NCI-H146 treated with DMSO at 0.1 percent for 48 hours (cell line): Measurements from ENCODE around the gene PSD.

Experiments used
- DNase-seq: peaks from one replicate; lab custom pipeline; 2025; ENCODE audit not compliant: unreplicated experiment; lab: John Stamatoyannopoulos, UW

The PSD gene

GRCh38 chr10:102420714-102421506 is 2.3 kb upstream of the PSD start, which contains the start of gene FBXL15:
TSS of gene FBXL15 (plus strand) at chr10:102420836. CDS start at chr10:102421130, 294 bp downstream.
- peak; percentile 95 for DNase-seq

GRCh38 chr10:102420181-102420713 is 1.7 kb upstream of the PSD start:
- DNase-seq, result no peak

GRCh38 chr10:102419269-102420180 is 940 bp upstream of the PSD start:
- DNase-seq, result peak; percentile 81

GRCh38 chr10:102416695-102417094 is 1.9 kb downstream of the PSD start:
- DNase-seq, result no peak

- DNase-seq, result no peak
Measured at GRCh38 chr10:102416283-102416682, 2.3 kb downstream of the PSD start.

- DNase-seq, result no peak
Measured at GRCh38 chr10:102414749-102415148, 3.8 kb downstream of the PSD start.

- no peak for DNase-seq
Measured at GRCh38 chr10:102413806-102414561, 4.6 kb downstream of the PSD start.

GRCh38 chr10:102413053-102413705 is 5.4 kb downstream of the PSD start:
- peak; percentile 73 for DNase-seq

GRCh38 chr10:102412293-102412692 is 6.3 kb downstream of the PSD start:
- DNase-seq, result no peak

- DNase-seq, result no peak
Measured at GRCh38 chr10:102411341-102412255, 7.0 kb downstream of the PSD start.

- no peak for DNase-seq
Measured at GRCh38 chr10:102410429-102411073, 8.0 kb downstream of the PSD start.

- no peak for DNase-seq
Measured at GRCh38 chr10:102409604-102410428, 8.8 kb downstream of the PSD start.

GRCh38 chr10:102408728-102409603 is 9.6 kb downstream of the PSD start:
- peak; percentile 37 for DNase-seq

- no peak for DNase-seq
Measured at GRCh38 chr10:102408131-102408727, 10.4 kb downstream of the PSD start.

- DNase-seq, result no peak
Measured at GRCh38 chr10:102407425-102408130, 11.0 kb downstream of the PSD start.

- no peak for DNase-seq
Measured at GRCh38 chr10:102406815-102407214, 11.8 kb downstream of the PSD start.
